Central memory CD8-positive, alpha-beta T cell (primary cell): ENCODE data around the gene SLC25A26.
"Not testable (repeated sequence)": the region's sequence is repeated elsewhere in the genome, so short reads cannot be mapped to it uniquely, and the experiment has no call there.

Experiments
- ATAC-seq: fragments of 150-1000 bp; cut with Tn5 transposase; replicated peaks from 2 replicates; pipeline ENCODE4 v1.10.0; 2022; ENCODE audit warnings: mild to moderate bottlenecking, moderate FRiP score, moderate number of reproducible peaks; ENCODE audit not compliant: poor library complexity, severe bottlenecking; ENCODE audit errors: extremely low read depth
- DNase-seq, 2 donors: peaks; one replicate each; pipeline ENCODE4 v3.0.0; 2021; ENCODE audit warnings: low spot score in 2 of 2
- H3K27ac Mint-ChIP-seq: one replicate; pipeline ENCODE4 v1.8.0; 2022; ENCODE audit warnings: low read depth, mild to moderate bottlenecking, moderate library complexity, mixed read lengths
- H3K27me3 Mint-ChIP-seq: one replicate; pipeline ENCODE4 v1.8.0; 2022; ENCODE audit warnings: mixed read lengths
- H3K36me3 Mint-ChIP-seq: one replicate; pipeline ENCODE4 v1.8.0; 2022; ENCODE audit warnings: mild to moderate bottlenecking, moderate library complexity, mixed read lengths; ENCODE audit not compliant: insufficient read depth
- H3K4me1 Mint-ChIP-seq: one replicate; pipeline ENCODE4 v1.8.0; 2022; ENCODE audit warnings: mixed read lengths
- H3K4me3 Mint-ChIP-seq: one replicate; pipeline ENCODE4 v1.8.0; 2022; ENCODE audit warnings: mild to moderate bottlenecking, moderate library complexity, mixed read lengths
- H3K9me3 Mint-ChIP-seq: one replicate; pipeline ENCODE4 v1.8.0; 2022; ENCODE audit warnings: mixed read lengths

The SLC25A26 gene

GRCh38 chr3:66200786-66201185, 20.0 kb upstream of the SLC25A26 start:
- H3K27ac Mint-ChIP-seq, result no peak overlapping the region
- ATAC-seq (no peak), DNase-seq (no peak)
- no peaks in the 10 kb centered on the region for H3K9me3 Mint-ChIP-seq
- peaks cover 55% of the 10 kb centered on the region for H3K27me3 Mint-ChIP-seq
- no peaks in the 10 kb centered on the region for H3K36me3 Mint-ChIP-seq
- H3K4me1 Mint-ChIP-seq, result no peaks in the 10 kb centered on the region
- H3K4me3 Mint-ChIP-seq, result no peak overlapping the region

- no peaks in the 10 kb centered on the region for H3K36me3 Mint-ChIP-seq
- no peak overlapping the region for H3K27ac Mint-ChIP-seq
- no peak overlapping the region for H3K4me3 Mint-ChIP-seq
- ATAC-seq (no peak), DNase-seq (no peak)
- peaks cover 52% of the 10 kb centered on the region for H3K27me3 Mint-ChIP-seq
- H3K9me3 Mint-ChIP-seq, result no peaks in the 10 kb centered on the region
- no peaks in the 10 kb centered on the region for H3K4me1 Mint-ChIP-seq
Observed at GRCh38 chr3:66203275-66203674, 17.5 kb upstream of the SLC25A26 start.

- H3K4me1 Mint-ChIP-seq, result no peaks in the 10 kb centered on the region
- H3K36me3 Mint-ChIP-seq, result no peaks in the 10 kb centered on the region
- H3K9me3 Mint-ChIP-seq, result no peaks in the 10 kb centered on the region
- H3K27me3 Mint-ChIP-seq, result peaks cover 32% of the 10 kb centered on the region
- ATAC-seq (no peak), DNase-seq (no peak)
- no peak overlapping the region for H3K27ac Mint-ChIP-seq
- H3K4me3 Mint-ChIP-seq, result no peak overlapping the region
Observed at GRCh38 chr3:66206806-66207205, 14.0 kb upstream of the SLC25A26 start.

DNA sequence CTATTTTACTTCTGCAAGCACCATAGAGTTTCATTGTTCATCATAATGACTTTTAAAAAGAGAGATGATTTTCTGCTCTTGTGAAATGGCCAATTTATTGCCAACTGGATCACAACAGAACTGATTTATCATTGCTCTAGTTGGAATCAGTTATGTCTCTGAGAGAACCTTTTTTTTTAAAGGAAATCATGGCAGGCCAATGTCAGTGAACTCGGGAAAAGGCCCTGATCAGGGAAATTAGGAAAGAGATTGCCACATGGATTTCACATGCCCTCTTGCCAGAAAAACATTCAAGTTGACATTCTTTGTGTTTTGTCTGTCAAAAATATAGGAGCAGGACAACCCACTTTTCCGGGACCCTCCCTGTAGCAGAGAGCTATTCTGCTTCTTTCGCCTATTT, 12.6 kb upstream of the SLC25A26 start:
- Mint-ChIP-seq H3K4me1 (no peaks in the 10 kb centered on the region), H3K36me3 (no peaks in the 10 kb centered on the region), H3K27ac (no peak overlapping the region), H3K27me3 (peaks cover 28% of the 10 kb centered on the region), H3K9me3 (no peaks in the 10 kb centered on the region), H3K4me3 (no peak overlapping the region)
- DNase-seq (no peak), ATAC-seq (no peak)

GRCh38 chr3:66210687-66211295, 10.0 kb upstream of the SLC25A26 start:
- Mint-ChIP-seq H3K27me3 (peaks cover 13% of the 10 kb centered on the region), H3K4me1 (no peaks in the 10 kb centered on the region), H3K27ac (no peak overlapping the region), H3K36me3 (no peaks in the 10 kb centered on the region), H3K4me3 (no peak overlapping the region), H3K9me3 (no peaks in the 10 kb centered on the region)
- DNase-seq (no peak), ATAC-seq (no peak)

GRCh38 chr3:66211779-66212178, 9.0 kb upstream of the SLC25A26 start:
- Mint-ChIP-seq H3K27ac (no peak overlapping the region), H3K36me3 (no peaks in the 10 kb centered on the region), H3K4me1 (no peaks in the 10 kb centered on the region), H3K4me3 (no peak overlapping the region), H3K9me3 (no peaks in the 10 kb centered on the region), H3K27me3 (peaks cover 3% of the 10 kb centered on the region)
- DNase-seq (no peak), ATAC-seq (no peak)

DNA sequence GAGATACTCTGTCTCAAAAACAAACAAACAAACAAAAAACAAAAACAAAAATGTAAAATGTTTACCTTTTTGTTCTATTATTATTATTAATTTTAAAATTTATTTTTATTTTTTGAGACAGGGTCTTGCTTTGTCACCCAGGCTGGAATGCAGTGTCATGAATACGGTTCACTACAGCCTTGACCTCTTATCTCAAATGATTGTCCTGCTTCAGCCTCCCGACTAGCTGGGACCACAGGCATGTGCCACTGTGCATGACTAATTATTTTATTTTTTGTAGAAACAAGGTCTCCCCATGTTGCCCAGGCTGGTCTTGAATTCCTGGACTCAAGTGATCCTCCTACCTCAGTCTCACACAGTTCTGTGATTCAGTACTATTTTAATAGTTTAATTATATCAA, 5.7 kb upstream of the SLC25A26 start:
- Mint-ChIP-seq H3K9me3 (no peaks in the 10 kb centered on the region), H3K4me3 (no peak overlapping the region), H3K36me3 (no peaks in the 10 kb centered on the region), H3K4me1 (peaks cover 5% of the 10 kb centered on the region), H3K27ac (no peak overlapping the region), H3K27me3 (no peaks in the 10 kb centered on the region)
- no peak for ATAC-seq
- no peak for DNase-seq

DNA sequence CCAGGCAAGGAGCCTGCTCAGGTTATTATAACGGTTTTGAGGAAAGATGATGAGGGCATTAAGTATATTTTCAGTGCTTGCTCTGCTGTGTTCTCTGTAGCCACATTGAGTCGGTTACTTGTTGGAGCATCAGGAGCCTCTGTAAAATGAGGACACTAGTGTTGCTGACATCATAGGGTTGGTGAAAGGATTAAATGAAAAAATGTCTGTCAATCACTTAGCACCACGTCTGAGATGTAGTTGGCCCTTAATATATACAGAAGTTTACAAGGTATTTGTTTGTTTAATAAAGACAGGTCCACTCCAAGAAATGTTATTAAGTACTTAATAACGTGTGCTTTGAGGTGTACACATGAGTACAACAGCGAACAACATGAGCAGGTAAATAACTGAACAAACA, 735 bp upstream of the SLC25A26 start:
- H3K4me3 Mint-ChIP-seq, result peak overlapping the region; percentile 91
- no peaks in the 10 kb centered on the region for H3K27me3 Mint-ChIP-seq
- DNase-seq, result no peak
- H3K9me3 Mint-ChIP-seq, result no peaks in the 10 kb centered on the region
- peaks cover 35% of the 10 kb centered on the region for H3K4me1 Mint-ChIP-seq
- peak overlapping the region; percentile 90 for H3K27ac Mint-ChIP-seq
- peaks cover 17% of the 10 kb centered on the region for H3K36me3 Mint-ChIP-seq
- ATAC-seq, result no peak

DNA sequence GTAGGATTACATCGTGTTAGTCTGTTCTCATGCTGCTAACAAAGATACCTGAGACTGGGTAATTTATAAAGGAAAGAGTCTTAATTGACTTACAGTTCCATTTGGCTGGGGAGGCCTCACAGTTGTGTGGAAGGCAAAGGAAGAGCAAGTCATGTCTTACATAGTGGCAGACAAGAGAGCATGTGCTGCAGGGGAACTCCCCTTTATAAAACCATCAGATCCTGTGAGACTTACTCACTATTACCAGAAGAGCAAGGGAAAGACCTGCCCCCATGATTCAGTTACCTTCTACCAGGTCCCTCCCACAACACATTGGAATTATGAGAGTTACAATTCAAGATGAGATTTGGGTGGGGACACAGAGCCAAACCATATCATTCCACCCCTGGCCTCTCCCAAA, 3.4 kb downstream of the SLC25A26 start:
- Mint-ChIP-seq H3K36me3 (peaks cover 20% of the 10 kb centered on the region), H3K9me3 (no peaks in the 10 kb centered on the region), H3K27me3 (no peaks in the 10 kb centered on the region), H3K4me1 (peaks cover 54% of the 10 kb centered on the region), H3K27ac (no peak overlapping the region), H3K4me3 (no peak overlapping the region)
- DNase-seq (no peak), ATAC-seq (no peak)

DNA sequence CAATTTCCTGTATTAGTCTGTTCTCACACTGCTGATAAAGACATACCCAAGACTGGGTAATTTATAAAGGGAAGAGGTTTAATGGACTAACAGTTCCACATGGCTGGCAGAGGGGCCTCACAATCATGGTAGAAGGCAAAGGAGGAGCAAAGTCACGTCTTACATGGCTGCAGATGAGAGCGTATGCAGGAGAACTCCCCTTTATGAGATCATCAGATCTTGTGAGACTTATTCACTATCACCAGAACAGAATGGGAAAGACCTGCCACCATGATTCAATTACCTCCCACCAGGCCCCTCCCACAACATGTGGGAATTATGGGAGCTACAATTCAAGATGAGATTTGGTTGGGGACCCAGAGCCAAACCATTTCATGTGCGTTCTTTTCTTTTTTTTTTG, 5.3 kb downstream of the SLC25A26 start:
- peaks cover 15% of the 10 kb centered on the region for H3K36me3 Mint-ChIP-seq

DNA sequence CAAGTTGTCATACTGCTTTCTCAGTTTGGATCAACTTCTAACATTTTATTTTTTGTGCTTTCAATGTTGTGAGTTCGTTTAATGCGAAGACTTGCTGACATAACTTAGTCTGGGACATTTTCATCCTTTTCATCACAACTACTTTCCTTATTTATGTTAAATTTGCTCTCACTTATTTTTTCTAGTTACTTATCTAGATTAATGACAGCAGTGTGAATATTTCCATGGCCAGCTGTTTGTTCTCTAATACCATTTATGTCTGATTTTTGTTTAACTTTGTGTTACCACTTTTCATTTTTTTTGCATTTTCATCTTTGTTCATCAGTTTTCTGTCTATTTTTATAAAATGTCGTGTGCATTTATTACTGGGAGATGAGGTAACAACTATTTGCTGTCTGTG, 6.2 kb downstream of the SLC25A26 start:
- Mint-ChIP-seq H3K27me3 (no peaks in the 10 kb centered on the region), H3K9me3 (no peaks in the 10 kb centered on the region), H3K4me1 (peaks cover 38% of the 10 kb centered on the region), H3K36me3 (peaks cover 11% of the 10 kb centered on the region), H3K27ac (no peak overlapping the region), H3K4me3 (no peak overlapping the region)
- DNase-seq, result no peak
- no peak for ATAC-seq

More for the DNA sequence above, 5.3 kb downstream of the SLC25A26 start:
- H3K27me3 Mint-ChIP-seq, H3K9me3 Mint-ChIP-seq, ATAC-seq, H3K4me3 Mint-ChIP-seq, DNase-seq, H3K27ac Mint-ChIP-seq: not testable (repeated sequence)
- H3K4me1 Mint-ChIP-seq, result peaks cover 47% of the 10 kb centered on the region

- Mint-ChIP-seq H3K27me3 (no peaks in the 10 kb centered on the region), H3K4me1 (peaks cover 44% of the 10 kb centered on the region), H3K36me3 (peaks cover 8% of the 10 kb centered on the region), H3K9me3 (no peaks in the 10 kb centered on the region), H3K4me3 (no peak overlapping the region), H3K27ac (no peak overlapping the region)
- no peak for ATAC-seq
- no peak for DNase-seq
Observed at GRCh38 chr3:66227915-66228314, 7.1 kb downstream of the SLC25A26 start.

GRCh38 chr3:66228707-66229106, 7.9 kb downstream of the SLC25A26 start:
- no peaks in the 10 kb centered on the region for H3K9me3 Mint-ChIP-seq
- no peaks in the 10 kb centered on the region for H3K27me3 Mint-ChIP-seq
- H3K27ac Mint-ChIP-seq, result no peak overlapping the region
- peaks cover 40% of the 10 kb centered on the region for H3K4me1 Mint-ChIP-seq
- DNase-seq, result no peak
- H3K36me3 Mint-ChIP-seq, result peaks cover 6% of the 10 kb centered on the region
- H3K4me3 Mint-ChIP-seq, result no peak overlapping the region
- ATAC-seq, result no peak

DNA sequence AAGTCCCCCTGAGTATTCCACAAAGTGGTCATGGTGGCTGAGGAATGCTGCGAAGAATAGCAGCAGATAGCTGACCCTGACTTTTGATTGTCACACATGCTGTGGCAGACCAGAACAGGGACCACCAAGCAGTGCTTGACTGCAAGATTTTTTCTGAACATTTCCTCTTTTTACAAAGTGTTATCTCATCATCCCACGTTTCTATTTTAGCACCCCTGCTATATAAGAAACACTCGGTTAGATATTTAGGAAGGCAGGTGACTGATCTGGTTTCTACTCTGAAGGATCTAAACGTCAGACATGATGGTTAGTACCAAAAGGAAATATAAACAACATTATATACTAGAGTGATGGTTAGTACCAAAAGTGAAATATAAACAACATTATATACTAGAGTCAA, 9.1 kb downstream of the SLC25A26 start:
- H3K27ac Mint-ChIP-seq, result no peak overlapping the region
- H3K4me1 Mint-ChIP-seq, result peaks cover 35% of the 10 kb centered on the region
- DNase-seq, result no peak
- H3K27me3 Mint-ChIP-seq, result no peaks in the 10 kb centered on the region
- peaks cover 4% of the 10 kb centered on the region for H3K36me3 Mint-ChIP-seq
- no peaks in the 10 kb centered on the region for H3K9me3 Mint-ChIP-seq
- no peak overlapping the region for H3K4me3 Mint-ChIP-seq
- ATAC-seq, result no peak
